Measurements from ENCODE around the gene CMTR1. TPM values are rescaled to one million over a fixed set of nuclear protein-coding genes. Genes with fewer than 3 reads are reported as not detected.

CMTR1 gene
- total RNA-seq, 1 donor from 2014 or later = 39.3 TPM

- intact Hi-C loops (cut with DNase I) = no loop called here
- DNase-seq (ENCODE audit: low spot score) (no peak), ATAC-seq (no peak)
Measured at GRCh38 chr6:37502703-37503291, 69.8 kb downstream of the CMTR1 start.

- DNase-seq (ENCODE audit: low spot score) = no peak
- intact Hi-C loops (cut with DNase I) = no loop called here
- ATAC-seq = no peak
Measured at GRCh38 chr6:37503309-37503965, 70.4 kb downstream of the CMTR1 start.

GRCh38 chr6:37504024-37504423 is 71.0 kb downstream of the CMTR1 start:
- no peak for DNase-seq (ENCODE audit: low spot score)
- no peak for ATAC-seq
- intact Hi-C loops (cut with DNase I) = no loop called here

GRCh38 chr6:37506479-37506878 is 73.5 kb downstream of the CMTR1 start:
- ATAC-seq = no peak
- intact Hi-C loops (cut with DNase I) = no loop called here
- no peak for DNase-seq (ENCODE audit: low spot score)

- DNase-seq (ENCODE audit: low spot score) (no peak), ATAC-seq (no peak)
- intact Hi-C loops (cut with DNase I) = no loop called here
Measured at GRCh38 chr6:37507077-37507476, 74.1 kb downstream of the CMTR1 start.

- ATAC-seq (no peak), DNase-seq (ENCODE audit: low spot score) (no peak)
- intact Hi-C loops (cut with DNase I) = no loop called here
Measured at GRCh38 chr6:37507690-37508421, 74.8 kb downstream of the CMTR1 start.

- DNase-seq (ENCODE audit: low spot score) (no peak), ATAC-seq (no peak)
- intact Hi-C loops (cut with DNase I) = no loop called here
Measured at GRCh38 chr6:37511201-37511600, 78.2 kb downstream of the CMTR1 start.

GRCh38 chr6:37511910-37512399 is 78.9 kb downstream of the CMTR1 start:
- ATAC-seq (no peak), DNase-seq (ENCODE audit: low spot score) (no peak)
- intact Hi-C loops (cut with DNase I) = no loop called here

- intact Hi-C loops (cut with DNase I) = no loop called here
- DNase-seq (ENCODE audit: low spot score) (no peak), ATAC-seq (no peak)
Measured at GRCh38 chr6:37512400-37513011, 79.5 kb downstream of the CMTR1 start.

- no peak for ATAC-seq
Measured at GRCh38 chr6:37513155-37513554, 80.1 kb downstream of the CMTR1 start.

GRCh38 chr6:37513576-37513975 is 80.6 kb downstream of the CMTR1 start:
- ATAC-seq = no peak
- intact Hi-C loops (cut with DNase I) = no loop called here
- DNase-seq (ENCODE audit: low spot score) = no peak

More at GRCh38 chr6:37513155-37513554, 80.1 kb downstream of the CMTR1 start:
- intact Hi-C loops (cut with DNase I) = no loop called here
- DNase-seq (ENCODE audit: low spot score) = no peak

- no peak for ATAC-seq
- intact Hi-C loops (cut with DNase I) = no loop called here
- no peak for DNase-seq (ENCODE audit: low spot score)
Measured at GRCh38 chr6:37514321-37514771, 81.3 kb downstream of the CMTR1 start.

GRCh38 chr6:37514837-37515236 is 81.8 kb downstream of the CMTR1 start:
- intact Hi-C loops (cut with DNase I) = no loop called here
- ATAC-seq (no peak), DNase-seq (ENCODE audit: low spot score) (no peak)

GRCh38 chr6:37515712-37516075 is 82.7 kb downstream of the CMTR1 start:
- no peak for ATAC-seq
- no peak for DNase-seq (ENCODE audit: low spot score)
- intact Hi-C loops (cut with DNase I) = no loop called here

- peak; percentile 31 for ATAC-seq
- DNase-seq (ENCODE audit: low spot score) = no peak
- intact Hi-C loops (cut with DNase I) = no loop called here
Measured at GRCh38 chr6:37516076-37516919, 83.3 kb downstream of the CMTR1 start.

GRCh38 chr6:37516920-37517405 is 83.9 kb downstream of the CMTR1 start:
- ATAC-seq (peak; percentile 26), DNase-seq (ENCODE audit: low spot score) (no peak)
- intact Hi-C loops (cut with DNase I) = no loop called here

GRCh38 chr6:37517411-37517812 is 84.4 kb downstream of the CMTR1 start:
- ATAC-seq = peak; percentile 18
- DNase-seq (ENCODE audit: low spot score) = no peak
- intact Hi-C loops (cut with DNase I) = no loop called here

GRCh38 chr6:37518116-37518515 is 85.1 kb downstream of the CMTR1 start:
- DNase-seq (ENCODE audit: low spot score) (no peak), ATAC-seq (no peak)
- intact Hi-C loops (cut with DNase I) = no loop called here

GRCh38 chr6:37519461-37519860 is 86.4 kb downstream of the CMTR1 start:
- intact Hi-C loops (cut with DNase I) = no loop called here
- ATAC-seq (no peak), DNase-seq (ENCODE audit: low spot score) (no peak)

Measured in sciatic nerve (tissue), 2 donors.